Activated CD8-positive, alpha-beta memory T cell treated with anti-CD3 and anti-CD28 coated beads for 48 hours (primary cell): ENCODE data around the gene S100A1.
"Not testable (repeated sequence)": the region's sequence is repeated elsewhere in the genome, so short reads cannot be mapped to it uniquely, and the experiment has no call there.

Experiments used
- DNase-seq, 3 experiments: peaks; one replicate each; pipeline ENCODE4 v3.0.0-alpha.2; 2020; ENCODE audit warnings: low read depth in 2 of 3, low spot score in 2 of 3

Gene S100A1

GRCh38 chr1:153627715-153628626, at the start of gene S100A1:
S100A1 (plus strand) TSS chr1:153628434; CDS start chr1:153630522, 2,088 bp downstream.
- no peak for DNase-seq

- DNase-seq, result no peak
Measured at GRCh38 chr1:153578490-153578889, 49.7 kb upstream of the S100A1 start.

GRCh38 chr1:153578936-153579335, 49.3 kb upstream of the S100A1 start:
- DNase-seq, result no peak

- DNase-seq, result not testable (repeated sequence)
Measured at GRCh38 chr1:153582836-153583235, 45.4 kb upstream of the S100A1 start.

DNA sequence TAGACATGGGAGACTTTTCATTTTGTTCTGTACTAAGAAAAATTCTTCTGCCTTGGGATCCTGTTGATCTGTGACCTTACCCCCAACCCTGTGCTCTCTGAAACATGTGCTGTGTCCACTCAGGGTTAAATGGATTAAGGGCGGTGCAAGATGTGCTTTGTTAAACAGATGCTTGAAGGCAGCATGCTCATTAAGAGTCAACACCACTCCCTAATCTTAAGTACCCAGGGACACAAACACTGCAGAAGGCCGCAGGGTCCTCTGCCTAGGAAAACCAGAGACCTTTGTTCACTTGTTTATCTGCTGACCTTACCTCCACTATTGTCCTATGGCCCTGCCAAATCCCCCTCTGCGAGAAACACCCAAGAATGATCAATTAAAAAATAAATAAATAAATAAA, 44.7 kb upstream of the S100A1 start:
- not testable (repeated sequence) for DNase-seq

- no peak for DNase-seq
Measured at GRCh38 chr1:153583976-153584375, 44.3 kb upstream of the S100A1 start.

DNA sequence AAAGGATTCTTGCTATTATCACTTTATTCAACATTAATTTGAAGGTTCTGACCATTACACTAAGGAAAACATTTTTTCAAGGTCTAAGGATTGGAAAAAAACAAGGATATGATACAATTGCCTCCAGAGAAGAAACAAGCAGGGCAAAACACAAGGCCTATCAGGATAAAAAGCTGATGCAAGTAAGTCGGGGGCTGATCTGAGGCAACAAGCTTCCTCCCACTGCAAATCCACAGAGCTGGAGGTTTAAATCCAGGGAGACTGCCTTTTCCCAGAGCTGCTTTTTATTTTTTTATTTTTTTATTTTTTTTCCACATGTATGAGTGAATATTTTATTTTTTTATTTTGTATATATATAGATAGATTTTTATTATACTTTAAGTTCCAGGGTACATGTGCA, 43.2 kb upstream of the S100A1 start:
- no peak for DNase-seq

DNA sequence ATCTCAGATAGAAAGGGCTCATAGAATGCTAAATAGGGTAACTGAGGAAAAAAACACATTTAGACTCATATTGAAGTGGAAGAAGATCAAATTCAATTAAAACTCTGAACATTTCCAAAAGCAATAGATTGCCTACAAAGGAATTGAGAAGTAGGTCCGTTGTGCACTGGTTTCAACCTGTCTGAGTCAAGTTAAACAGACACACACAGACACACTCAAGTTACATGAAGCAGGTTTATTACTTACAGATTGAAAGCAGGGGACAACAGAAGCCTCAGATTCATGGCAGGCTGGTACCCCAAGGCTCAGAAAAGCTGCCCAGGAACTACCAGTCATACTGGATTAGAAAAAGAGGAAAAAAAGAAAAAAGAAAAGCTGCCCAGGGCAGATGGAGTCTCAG, 41.9 kb upstream of the S100A1 start:
- no peak for DNase-seq

DNA sequence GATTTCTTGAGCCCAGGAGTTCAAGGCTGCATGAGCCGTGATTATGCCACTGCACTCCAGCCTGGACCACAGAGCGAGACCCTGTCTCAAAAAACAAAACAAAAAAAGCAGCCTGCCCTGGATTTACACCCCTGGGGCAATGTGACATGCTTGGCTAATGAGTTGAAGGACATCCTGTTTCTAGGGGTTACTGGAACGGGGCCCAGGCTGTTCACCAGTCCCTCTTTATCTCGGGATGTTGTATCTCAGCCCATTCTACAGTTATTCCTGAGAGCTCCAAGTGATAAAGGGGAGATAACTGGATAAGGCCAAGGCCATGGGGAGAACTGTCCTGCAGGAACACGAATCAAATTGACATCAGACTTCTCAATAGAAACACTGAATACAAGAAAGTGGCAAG, 40.9 kb upstream of the S100A1 start:
- DNase-seq, result no peak

DNA sequence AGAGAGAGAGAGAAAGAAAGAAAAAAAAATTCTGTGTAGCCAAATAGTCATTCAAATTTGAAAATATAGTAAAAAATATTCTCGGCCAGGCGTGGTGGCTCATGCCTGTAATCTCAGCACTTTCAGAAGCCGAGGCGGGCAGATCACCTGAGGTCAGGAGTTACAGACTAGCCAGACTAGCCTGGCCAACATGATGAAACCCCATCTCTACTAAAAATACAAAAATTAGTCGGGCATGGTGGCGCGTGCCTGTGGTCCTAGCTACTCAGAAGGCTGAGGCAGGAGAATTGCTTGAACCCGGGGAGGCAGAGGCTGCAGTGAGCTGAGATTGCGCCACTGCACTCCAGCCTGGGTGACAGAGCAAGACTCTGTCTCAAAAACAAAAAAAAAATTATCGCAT, 40.2 kb upstream of the S100A1 start:
- not testable (repeated sequence) for DNase-seq

DNA sequence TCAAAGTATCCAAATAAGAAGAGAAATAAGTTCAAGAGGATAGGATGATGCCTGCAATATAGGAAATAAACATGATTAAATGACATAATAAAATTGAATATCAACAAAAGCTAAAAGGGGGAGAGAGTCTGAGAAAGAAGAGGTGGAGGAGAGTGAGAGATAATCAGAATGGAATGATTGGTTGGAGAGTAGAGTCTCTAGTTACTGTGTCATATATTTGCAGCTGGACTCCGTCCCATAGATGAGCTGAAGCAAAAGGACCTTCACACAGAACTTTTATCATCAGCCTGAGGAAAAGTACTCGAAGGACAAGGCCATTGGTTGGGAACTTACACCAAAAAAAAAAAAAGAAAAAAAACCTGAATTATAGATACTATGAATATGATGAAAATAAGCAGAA, 39.8 kb upstream of the S100A1 start:
- no peak for DNase-seq

- no peak for DNase-seq
Measured at GRCh38 chr1:153592748-153593147, 35.5 kb upstream of the S100A1 start.

- no peak for DNase-seq
Measured at GRCh38 chr1:153597206-153597605, 31.0 kb upstream of the S100A1 start.

GRCh38 chr1:153598309-153599172, 29.7 kb upstream of the S100A1 start:
- DNase-seq, result no peak

DNA sequence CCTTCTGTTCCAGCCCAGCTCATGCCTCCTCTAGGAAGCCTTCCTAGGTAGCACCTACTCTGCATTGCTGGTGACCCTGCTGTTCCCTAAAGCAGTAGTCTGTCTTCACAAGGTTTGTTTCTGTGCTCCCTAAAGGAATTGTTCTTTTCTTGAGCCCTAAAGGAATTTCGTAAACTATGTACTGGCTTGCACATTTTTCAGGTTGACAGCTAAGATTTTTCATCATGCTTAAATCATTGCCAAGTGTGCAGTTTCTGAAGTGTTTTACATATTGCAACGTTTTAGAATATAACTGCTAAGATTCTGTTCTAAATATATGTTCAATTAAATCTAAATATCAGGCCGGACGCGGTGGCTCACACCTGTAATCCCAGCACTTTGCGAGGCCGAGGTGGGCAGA, 28.4 kb upstream of the S100A1 start:
- no peak for DNase-seq

- no peak for DNase-seq
Measured at GRCh38 chr1:153602749-153603148, 25.5 kb upstream of the S100A1 start.

DNA sequence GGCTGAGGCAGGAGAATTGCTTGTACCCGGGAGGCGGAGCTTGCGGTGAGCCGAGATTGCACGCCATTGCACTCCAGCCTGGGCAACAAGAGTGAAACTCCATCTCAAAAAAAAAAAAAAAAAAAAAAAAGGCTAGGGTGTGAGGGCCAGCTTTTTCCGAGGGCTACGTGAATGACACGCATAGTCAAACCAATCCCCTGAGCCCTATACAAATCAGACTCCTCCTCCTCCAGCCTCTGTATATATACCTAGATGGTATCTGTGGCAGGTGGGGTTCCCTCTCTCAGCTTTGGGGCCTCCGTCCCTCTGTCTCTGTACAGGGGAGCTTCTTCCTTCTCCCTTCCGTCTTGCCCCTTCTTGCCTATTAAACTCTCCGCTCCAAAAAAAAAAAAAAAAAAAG, 22.0 kb upstream of the S100A1 start:
- DNase-seq, result no peak

DNA sequence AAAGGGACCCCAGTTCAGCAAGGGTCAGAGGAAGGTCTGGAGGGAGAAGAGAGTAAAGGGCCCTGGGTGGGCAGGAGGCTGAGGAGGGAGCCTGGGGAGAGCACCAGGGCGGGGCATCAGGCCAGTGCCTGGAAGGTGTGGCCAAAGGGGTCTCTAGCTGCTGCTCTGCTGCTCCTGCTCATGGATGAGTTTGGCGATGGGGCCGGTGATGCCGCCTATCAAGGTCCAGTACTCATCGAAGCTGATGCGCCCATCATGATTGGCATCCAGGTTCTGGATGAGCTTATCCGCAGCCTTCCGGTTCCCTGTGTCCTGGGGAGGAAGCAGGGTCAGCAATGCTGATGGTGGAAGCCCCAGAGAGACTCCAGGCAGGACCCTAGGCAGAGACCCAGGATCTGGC, 20.9 kb upstream of the S100A1 start:
- DNase-seq, result no peak

GRCh38 chr1:153608089-153608682, 20.0 kb upstream of the S100A1 start:
- no peak for DNase-seq

DNA sequence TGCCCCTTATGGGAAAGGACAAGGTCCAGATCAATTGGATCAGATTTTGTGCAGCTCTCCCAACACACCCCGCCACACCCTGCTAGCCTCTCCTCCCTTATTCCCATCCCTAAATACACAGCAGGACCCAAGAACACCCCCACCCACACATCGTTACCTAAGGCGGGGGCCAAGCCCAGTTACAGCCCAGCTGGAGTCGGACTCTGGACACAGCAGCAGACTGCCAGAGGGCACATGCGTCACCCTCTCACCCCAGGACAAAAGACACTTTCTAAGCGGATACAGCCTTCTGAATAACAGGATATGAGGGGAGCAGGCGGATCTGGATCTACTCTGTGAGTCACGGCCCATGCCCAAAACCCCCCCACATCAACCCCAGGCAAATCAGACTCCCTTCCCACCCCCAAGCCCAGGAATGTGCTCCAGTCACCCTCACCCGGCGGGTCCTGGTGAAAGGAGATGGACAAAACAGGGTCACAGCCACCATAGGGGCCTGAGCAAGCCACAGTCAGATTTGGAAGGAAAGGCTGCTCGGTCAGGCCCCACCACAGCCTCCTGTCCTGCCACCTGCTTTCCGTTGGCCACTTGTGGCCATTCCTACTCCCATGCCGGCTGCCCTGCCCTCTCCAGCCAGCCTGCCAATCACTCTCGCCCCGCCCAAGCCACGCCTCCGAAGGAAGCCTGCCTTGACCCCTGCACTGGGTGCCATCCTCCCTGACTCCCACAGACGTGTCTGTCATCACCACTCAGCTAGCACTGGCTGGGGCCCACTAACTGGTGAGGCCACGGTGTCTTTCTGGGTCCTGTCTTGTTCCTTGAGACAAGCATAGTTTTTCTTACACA, 19.3 kb upstream of the S100A1 start:
- no peak for DNase-seq

GRCh38 chr1:153609585-153609907, 18.7 kb upstream of the S100A1 start:
- DNase-seq, result no peak
